HG03280 (cell line): ENCODE measurements around the gene KCTD10.

Experiments used
- ATAC-seq: cut with Tn5 transposase; IDR thresholded peaks from one replicate; pipeline ENCODE4 v1.9.1; 2021; ENCODE audit warnings: mild to moderate bottlenecking, moderate library complexity; ENCODE audit not compliant: unreplicated experiment

The KCTD10 gene, protein sequence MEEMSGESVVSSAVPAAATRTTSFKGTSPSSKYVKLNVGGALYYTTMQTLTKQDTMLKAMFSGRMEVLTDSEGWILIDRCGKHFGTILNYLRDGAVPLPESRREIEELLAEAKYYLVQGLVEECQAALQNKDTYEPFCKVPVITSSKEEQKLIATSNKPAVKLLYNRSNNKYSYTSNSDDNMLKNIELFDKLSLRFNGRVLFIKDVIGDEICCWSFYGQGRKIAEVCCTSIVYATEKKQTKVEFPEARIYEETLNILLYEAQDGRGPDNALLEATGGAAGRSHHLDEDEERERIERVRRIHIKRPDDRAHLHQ

DNA sequence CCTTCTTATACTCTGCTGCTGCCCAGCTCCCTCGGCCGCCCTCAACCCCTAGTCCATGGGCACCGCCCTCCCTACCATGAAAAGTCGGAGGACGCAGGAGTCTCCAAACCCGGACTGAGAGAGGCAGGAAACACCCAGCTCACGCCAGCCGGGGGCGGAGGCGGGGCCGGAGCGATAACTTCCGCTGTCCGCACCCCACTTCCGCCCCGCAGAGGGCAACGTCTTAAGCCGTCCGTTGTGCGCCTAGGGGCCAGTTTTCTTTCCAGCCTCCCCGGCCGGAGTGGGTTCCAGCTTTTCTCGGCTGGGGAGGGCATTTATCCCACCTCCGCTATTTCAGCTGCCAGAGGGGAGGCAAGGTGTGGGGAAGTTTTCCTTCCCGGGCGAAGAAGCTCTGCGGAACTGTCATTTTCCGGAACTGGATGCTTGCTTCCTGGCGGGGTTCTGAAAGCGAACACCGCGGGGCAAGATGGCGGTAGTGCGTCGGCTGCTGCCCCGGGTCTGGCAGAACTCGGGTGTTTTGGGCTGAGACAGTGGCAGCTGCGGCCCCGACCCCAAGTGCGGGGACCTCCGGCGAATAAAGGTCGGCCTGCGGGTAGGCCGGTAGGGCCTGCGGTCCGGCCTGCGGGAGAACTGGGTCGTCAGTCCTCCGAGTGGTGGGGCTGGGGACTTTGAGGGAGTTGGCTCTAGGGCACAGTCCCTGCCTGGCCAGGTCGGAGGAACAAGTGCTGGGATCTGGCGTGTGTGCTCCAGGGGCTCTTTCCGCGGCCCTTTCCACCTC lies at the start of gene KCTD10, which contains the start of gene UBE3B:
TSS of gene KCTD10 (minus strand) at position 116 of the 778 bp plus-strand sequence. CDS start at position 78, 38 bp downstream.
TSS of gene UBE3B (plus strand) at position 450 of the 778 bp plus-strand sequence. CDS start 5,918 bp downstream, outside the sequence.
- peak; percentile 96 for ATAC-seq

DNA sequence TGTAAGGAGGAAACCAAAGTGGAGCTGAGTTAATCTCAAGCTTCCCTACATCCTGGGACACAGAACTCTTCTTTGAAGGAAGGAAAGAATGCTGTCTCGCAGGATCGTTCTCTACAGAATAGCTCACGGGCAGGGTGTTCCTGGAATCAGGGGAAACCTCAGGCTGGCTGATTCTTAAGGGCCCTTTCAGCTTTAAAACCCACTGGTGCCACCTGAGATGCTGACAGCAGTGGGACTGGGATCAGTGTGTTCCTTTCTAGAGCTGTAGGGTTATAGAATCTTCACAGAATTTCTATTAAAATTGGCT lies 48.1 kb upstream of the KCTD10 start:
- no peak for ATAC-seq

DNA sequence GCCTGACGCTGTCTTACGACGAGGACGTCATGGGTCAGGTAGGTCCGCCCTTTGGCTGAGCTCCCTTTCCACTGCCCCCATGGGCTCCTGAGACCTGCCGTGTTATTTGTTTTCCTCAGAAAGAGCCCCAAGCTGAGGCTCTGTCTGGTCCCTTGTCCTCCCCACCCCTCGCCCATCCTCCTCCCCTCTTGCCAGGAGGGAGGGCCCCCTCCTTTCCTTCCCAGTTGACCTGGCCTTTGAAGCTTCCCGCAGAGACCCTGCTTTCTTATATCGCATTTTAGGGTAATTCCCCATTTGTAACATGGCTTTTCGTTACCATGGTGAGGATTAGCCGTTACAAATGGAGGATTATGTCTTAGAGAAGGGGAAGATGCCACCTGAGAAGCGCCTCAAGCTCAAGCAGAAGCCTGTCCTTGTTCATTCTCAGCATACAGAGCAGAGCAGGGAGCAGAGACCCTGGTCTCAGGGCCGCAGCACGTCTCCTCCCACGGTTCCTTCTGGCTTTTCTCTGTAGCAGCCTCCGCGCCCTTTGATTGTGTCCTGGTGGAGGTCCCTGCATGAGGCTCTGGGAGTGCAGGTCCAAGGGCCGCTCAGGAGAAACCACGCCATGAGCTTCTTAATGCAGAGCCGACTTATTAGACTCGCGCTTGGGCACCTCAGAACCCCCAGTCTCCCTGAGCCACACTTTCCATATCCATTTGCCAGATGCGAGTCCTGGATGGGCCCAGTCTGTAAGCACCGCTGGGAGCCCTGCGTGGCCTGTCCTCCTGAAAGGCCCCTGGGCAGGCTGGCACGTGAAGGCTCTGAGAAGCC lies 47.6 kb upstream of the KCTD10 start:
- ATAC-seq: no peak

DNA sequence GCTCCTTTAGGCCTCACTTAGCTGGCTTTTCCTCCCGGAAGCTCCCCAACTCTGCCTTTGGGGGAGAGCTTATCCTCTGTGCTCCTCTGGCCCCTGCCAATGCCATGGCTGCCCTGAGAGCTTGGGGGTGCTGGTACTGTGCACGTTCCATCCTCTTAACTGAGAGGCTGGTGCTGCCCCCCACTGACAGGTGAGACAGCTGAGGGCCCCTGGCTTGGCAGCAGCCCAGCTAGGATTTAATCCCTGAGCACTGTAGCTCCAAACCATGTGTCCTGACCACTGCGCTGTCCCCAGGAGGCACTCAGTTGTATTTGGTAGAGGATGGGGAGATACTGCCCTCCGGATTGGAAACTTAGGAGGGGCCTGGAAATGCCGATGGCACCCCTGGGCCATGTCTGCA lies 46.4 kb upstream of the KCTD10 start:
- no peak for ATAC-seq

DNA sequence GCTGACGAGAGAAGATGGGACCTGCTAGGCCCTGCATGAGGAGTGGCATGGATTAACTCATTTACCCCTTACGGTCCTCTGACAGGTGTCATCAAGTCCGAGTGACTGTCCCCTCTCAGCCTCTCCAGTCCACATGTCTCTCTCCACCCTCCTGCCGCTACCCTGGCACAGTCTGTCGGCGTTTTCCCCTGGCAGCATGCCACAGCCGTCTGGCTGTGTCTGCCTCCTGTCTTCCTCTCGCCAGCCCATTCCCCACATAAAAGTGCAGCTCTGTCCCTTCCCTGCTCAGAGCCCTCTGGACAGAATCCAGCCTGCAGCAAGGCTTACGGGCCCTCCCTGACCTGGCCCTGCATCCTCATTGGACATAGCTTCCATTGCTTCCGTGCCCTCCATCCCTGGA lies 46.0 kb upstream of the KCTD10 start:
- ATAC-seq: no peak

DNA sequence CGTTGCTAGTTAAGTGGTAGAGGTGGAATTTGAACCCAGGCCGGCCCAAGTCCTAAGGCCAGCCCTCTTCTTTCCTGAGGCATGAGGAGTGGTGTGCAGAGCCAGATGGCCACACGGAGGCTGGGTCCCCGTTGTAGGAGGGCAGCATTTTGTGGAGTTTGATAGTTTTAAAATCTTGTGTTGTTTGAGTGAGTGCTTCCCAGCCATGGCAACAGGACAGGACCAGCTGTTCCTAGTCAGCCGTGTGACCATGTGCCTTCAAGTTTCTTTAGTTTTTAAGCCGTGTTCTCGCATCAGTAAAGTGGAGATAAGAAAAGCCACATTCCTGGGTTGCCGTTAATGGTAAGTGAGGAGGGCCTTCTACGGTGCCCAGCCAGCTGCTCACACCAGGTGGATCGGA lies 44.7 kb upstream of the KCTD10 start:
- ATAC-seq: no peak

DNA sequence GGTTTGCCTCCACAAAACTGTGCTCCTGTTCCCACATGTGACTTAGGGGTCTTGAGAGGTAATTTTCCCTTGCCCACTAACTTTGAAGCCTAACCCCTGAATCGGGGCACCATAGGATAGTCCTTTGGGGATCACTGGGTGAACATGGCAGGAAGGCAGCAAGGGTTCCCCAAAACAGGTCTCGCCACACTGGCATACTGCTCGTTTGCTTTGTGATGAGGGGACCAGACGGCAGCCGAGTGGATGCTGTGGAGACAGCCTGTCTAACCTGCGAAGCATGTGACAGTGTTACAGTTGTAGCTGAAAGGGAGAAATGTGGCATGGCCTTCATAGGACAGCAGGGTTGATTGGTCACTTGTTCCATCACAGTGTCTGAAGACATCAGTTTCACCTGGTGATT lies 42.7 kb upstream of the KCTD10 start:
- no peak for ATAC-seq

DNA sequence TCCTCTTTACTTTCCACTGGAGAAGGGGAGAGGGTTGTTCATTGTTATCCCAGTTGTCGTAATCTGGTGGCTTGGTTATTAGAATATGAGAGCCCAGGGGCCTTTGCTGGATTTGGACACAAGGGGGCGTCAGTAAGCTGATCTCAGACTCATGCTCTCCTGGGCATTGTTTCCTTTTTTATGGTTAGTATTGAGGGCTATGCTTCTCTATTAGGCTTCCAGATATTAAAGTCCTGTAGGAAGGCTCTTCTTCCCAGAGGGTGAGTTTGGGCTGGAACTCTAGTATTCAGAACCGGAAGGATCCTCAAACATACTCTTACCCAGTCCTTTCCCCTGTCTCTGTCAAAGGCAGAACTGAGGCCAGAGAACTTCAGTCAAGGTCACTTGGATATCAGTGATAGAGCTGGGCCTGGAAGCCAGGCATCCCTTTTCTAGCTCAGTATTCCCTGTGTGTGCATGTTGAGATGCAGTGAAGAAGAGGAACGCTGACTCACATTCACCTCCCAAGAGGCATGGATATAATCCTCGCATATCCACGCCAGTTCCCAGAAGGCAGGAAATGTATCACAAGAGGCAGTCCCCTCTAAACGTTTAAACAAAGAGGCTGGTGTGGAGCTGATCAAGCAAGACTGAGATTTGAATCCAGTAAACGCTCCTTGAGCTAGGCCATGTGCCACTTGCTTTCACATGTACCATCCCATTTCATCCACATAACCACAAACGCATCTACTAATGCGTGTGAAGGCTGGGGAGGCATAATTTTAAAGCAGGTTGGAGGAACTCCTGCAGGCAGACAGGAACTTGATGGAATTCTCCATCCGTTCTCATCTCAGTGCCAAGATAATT lies 41.9 kb upstream of the KCTD10 start:
- no peak for ATAC-seq

DNA sequence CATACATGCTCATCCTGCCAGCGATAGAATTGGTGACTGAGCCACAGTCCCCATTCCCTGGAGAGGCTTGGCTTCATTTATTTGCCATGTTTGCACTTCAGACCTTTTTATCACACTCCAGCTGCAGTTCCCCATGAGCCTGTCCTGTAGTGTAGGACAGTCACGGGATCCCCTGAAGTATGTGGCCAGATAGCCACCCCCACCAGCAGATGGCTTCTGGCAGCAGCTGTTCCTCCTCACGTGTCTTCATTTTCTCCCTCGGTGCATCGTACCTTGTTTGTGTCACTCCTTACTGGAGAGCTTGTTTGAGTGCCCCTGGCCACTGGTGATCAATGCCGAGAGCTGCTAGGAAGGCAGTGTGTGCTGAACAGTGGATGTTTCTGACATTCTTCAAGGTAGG lies 40.5 kb upstream of the KCTD10 start:
- no peak for ATAC-seq

DNA sequence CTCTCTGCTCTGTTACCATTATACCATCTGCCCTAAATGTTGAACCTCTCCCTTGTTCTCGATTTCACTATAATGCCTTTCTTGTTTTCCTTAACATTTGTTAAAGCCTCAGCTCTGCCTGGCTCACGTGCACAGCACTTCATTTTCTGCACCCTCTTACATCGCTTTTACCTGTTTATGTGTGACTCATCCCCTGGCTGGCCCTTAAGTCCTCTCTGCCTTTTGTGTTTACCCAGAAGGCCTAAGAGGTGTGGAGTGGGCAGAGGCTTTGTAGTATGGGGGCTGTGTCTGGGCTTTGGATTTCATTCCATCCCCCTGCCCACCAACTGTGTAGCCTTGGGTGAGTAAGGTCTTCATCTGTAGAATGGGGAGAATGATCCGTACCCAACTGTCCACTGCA lies 36.9 kb upstream of the KCTD10 start:
- ATAC-seq: no peak

DNA sequence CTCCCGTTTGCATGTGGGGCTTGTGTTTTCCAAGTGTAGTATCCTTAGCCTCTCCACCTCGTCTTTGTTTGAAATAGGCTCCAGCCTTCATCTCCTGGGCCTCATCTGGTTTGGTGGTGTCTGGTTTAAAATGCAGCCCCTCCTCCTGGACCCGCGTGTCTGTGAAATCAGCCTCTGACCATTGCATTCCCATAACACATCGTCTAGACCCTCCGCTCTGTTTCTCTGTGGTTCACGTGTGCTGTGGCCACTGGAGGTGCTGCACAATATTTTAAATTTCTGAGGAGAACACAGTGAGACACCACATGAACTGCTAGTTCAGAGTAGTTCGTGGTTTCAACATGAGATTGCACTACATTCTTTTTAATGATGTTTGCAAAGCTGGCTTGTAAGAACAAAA lies 36.0 kb upstream of the KCTD10 start:
- no peak for ATAC-seq

DNA sequence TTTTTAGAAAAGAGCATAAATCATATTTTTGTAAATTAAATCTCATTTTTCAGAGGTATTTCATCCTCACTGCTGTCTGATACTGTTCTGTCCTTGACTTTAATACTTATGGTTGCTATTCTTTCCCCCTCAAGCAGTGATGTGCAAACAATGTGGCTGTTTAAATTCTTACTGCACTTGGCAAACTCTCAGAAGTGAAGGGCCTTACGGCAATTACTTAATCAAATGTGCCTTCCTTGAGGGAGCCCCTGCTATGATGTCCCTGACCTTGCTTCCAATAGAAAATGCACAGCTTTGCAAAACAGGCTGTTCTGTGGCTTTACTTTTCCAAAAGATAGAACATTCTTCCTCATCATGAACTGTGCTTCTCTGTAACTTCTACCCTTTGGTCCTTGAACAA lies 35.5 kb upstream of the KCTD10 start:
- ATAC-seq: no peak

DNA sequence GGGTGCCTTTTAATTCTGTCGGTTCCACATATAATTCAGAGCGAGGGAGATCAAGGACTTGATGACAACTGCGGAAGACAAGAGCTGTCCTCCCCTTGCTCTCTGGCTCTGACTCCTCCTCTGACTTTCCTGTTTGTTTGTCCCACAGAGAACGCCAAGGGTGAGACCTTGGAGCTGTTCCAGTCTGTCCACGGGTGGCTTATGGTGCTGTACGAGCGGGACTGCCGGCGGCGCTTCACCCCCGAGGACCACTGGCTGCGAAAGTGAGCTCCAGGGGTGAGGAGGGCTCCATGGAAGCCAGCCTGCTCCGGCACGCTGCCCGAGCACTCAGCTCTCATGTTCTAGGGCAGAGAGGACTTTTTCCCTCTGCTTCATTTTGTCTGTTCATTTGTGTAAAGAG lies 33.1 kb upstream of the KCTD10 start:
- ATAC-seq: no peak

DNA sequence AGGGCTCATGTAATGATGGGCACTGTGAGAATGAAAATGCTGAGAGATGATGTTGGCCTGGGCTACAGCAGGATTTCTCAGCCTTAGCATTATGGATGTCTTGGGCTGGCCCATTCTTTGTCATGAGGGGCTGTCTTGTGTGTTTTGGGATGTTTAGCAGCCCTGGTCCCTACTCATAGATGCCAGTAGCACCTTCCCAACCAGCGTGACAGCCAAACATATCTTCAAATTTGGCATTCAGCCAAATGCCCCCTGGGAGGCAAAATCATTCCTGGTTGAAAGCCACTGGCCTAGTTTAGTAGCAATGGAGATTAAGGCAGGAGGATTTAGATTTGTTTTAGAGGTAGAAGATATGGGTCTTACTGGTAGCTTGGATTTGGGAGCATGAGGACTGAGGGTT lies 27.0 kb upstream of the KCTD10 start:
- no peak for ATAC-seq

DNA sequence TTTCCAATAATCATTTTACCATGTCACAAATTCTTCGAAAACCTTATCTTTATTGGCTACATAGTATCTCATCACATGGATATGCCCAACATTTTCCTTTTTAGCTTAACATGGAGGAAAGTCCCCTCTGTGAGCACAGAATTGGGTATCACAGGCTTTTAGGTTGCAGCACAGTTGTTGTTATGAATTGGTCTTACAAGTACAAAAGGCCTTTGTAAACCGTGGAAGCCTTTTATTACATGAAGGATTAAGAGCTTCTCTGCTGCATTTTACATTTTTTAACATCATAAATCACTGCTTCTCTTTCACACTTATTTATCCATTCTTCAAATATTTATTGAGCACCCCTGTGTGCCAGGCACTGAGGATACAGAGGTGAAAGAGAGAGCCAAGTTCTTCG lies 26.5 kb upstream of the KCTD10 start:
- no peak for ATAC-seq

DNA sequence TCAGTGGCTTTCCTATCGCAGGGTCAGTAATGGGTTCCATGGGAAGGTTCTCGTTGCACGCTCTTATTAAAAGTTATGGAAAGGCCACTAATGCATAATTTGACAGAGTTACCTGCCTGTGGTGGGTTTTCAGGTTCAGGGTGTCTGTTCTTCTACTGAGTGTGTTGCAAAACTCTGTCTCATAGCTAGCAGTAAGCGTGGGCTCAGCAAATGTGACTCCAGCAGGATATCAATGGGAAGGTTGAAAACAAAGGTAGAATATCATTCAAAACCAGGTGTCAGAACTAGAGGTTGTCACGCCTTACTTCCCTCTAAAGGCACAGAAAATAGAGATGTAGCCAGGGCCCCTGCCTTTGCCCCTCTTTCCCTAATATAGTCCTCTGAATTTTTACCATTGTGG lies 25.2 kb upstream of the KCTD10 start:
- ATAC-seq: no peak

DNA sequence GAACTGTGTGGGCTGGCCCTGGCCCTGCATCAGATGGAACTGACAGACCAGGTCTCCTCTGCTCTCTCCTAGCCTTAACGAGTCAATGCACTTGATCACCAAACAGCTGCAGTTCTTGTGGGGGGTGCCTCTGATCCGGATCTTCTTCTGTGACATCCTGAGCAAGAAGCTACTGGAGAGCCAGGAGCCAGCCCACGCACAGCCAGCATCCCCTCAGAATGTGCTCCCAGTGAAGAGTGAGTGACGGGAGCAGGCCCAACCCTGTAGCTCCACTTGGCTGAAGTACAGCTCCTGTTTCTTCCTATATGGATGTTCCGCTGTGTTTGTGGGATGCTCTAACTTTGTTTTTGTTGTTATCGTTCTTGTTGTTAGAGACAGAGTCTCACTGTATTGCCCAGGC lies 24.2 kb upstream of the KCTD10 start:
- no peak for ATAC-seq

DNA sequence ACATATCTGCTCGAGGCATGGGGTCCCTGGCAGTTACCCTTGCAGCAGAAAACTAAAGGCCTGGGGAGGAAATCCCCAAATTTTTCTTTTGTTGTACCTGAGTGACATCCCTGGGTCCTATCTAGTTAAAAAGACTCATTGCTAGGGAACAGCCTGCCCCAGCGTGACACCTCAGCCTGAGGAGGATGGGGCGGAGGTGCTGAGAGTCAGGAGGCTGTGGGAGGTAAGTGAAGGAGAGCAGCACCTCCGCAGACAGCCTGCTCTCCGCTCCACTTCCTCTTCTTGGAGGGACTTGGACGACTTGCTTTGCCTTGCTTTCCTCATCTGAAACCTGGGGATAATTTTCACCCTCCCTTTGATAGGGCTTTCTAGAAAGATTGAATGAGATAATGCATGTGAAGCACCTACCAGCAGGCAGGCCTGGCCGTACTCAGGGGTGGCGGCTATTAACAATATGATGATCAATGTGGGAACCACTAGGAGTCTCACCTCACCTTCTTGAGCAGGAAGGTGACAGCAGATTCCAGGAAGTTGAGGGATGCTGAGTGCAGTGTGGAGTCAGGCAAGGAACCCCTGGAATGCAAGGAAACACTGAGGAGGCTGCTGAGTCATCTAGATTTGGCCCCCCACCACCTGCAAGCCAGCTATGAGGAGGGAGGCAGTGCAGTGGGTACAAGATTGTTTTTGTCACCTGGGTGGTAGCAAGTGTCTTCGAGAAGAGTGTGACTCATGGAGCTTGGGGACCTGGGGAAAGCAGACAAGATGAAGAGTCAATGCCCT lies 23.5 kb upstream of the KCTD10 start:
- ATAC-seq: no peak

DNA sequence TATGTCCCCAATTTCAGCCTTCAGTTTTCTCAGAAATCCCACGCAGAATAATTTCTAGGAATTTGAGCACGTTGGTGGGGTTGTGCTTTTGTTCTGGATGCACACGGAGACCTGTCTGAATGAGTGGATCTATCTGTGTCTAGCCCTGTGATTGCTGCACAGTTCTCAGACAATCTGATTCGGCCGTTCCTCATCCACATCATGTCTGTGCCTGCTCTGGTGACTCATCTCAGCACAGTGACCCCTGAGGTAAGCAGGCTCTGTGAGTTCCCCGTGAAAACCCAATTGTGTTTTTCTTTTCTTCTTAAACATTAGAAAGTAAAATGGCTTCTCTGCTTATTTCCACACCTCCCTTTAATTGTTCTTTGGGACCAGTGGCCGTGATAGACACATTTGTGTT lies 20.6 kb upstream of the KCTD10 start:
- no peak for ATAC-seq

DNA sequence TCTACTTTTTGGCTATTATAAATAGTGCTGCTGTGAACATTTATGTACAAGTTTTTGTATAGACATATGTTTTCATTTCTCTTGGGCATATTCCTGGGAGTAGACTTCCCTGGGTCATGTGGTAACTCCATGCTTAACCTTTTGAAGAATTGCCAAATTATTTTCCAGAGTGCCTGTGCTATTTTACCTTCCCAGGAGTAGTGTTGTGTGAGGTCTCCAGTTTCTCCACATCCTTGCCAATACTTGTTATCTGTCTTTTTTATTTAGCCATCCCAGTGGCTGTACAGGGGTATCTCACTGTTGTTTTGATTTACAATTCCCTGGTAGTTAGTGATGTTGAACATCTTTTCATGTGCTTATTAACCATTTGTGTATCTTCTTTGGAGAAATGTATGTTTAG lies 19.2 kb upstream of the KCTD10 start:
- no peak for ATAC-seq
